Measurements from ENCODE around the gene PSMD9.

DNA sequence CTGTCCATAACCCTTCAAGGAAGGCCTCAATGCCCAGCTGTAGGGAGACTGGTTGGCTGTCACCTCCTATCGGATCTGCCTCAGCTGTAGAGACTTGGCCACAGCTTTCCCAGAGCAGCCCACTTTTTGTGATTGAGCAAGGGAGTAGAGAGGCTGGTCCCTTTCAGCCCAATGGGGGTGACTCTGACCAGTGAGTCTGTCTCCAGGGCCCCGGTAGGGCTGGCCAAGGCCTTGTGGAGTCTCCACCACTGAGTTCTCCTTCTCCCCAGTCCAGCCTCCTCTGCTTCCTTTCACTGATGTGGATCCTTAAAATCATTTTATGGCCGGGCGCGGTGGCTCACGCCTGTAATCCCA, 15.4 kb upstream of the PSMD9 start:
- TF ChIP-seq POLR2A (IDR thresholded peaks at IDR 0.05) (no peak), POLR2AphosphoS5 (IDR thresholded peaks at IDR 0.05) (no peak)
- TF ChIP-seq, protein P1, sequence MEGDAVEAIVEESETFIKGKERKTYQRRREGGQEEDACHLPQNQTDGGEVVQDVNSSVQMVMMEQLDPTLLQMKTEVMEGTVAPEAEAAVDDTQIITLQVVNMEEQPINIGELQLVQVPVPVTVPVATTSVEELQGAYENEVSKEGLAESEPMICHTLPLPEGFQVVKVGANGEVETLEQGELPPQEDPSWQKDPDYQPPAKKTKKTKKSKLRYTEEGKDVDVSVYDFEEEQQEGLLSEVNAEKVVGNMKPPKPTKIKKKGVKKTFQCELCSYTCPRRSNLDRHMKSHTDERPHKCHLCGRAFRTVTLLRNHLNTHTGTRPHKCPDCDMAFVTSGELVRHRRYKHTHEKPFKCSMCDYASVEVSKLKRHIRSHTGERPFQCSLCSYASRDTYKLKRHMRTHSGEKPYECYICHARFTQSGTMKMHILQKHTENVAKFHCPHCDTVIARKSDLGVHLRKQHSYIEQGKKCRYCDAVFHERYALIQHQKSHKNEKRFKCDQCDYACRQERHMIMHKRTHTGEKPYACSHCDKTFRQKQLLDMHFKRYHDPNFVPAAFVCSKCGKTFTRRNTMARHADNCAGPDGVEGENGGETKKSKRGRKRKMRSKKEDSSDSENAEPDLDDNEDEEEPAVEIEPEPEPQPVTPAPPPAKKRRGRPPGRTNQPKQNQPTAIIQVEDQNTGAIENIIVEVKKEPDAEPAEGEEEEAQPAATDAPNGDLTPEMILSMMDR (IDR thresholded peaks at IDR 0.05 in 8 of 11, conservative IDR thresholded peaks at IDR 0.05 in 3 of 11) = no peak
